Caki2 (cell line): ENCODE results near the gene WDR20. TPM values are rescaled to one million over a fixed set of nuclear protein-coding genes. Genes with fewer than 3 reads are reported as not detected.
"Not testable (repeated sequence)": the region's sequence is repeated elsewhere in the genome, so short reads cannot be mapped to it uniquely, and the experiment has no call there.

Source experiments
- DNase-seq: peaks from one replicate; pipeline ENCODE4 v3.0.0-alpha.2; 2015; ENCODE audit warnings: low read depth
- in situ Hi-C: cut with HindIII; loops from 2 replicates; pipeline ENCODE4 v1.10.0; 2016; ENCODE audit warnings: low sequenced_read_pairs, low pct_unique_long_range_greater_than_20kb, mixed read lengths
- total RNA-seq: library from RNA; depleted of rRNA; stranded (reverse); fragments of >200 nt; shearing (Covaris generic); gene quantifications from 2 replicates; pipeline ENCODE4 v1.2.3, GENCODE V29; 2014; ENCODE audit warnings: low replicate concordance; rRNA removed

Gene WDR20
- 17.0 and 30.0 TPM in 2 replicates for total RNA-seq

GRCh38 chr14:102139286-102140026, at the start of gene WDR20:
Gene WDR20, plus strand, starts transcription at chr14:102139897. Its CDS starts 27 bp downstream, at chr14:102139924.
- in situ Hi-C loops, result no loop called here
- peak; percentile 94 for DNase-seq

- in situ Hi-C loops, result no loop called here
- DNase-seq, result no peak
Measured at GRCh38 chr14:102090713-102091112, 49.0 kb upstream of the WDR20 start.

GRCh38 chr14:102092806-102093205, 46.9 kb upstream of the WDR20 start:
- no peak for DNase-seq
- in situ Hi-C loops, result no loop called here

GRCh38 chr14:102094101-102094500, 45.6 kb upstream of the WDR20 start:
- in situ Hi-C loops, result no loop called here
- no peak for DNase-seq

- in situ Hi-C loops, result no loop called here
- DNase-seq, result no peak
Measured at GRCh38 chr14:102095231-102095870, 44.3 kb upstream of the WDR20 start.

- DNase-seq, result no peak
- in situ Hi-C loops, result no loop called here
Measured at GRCh38 chr14:102095871-102096568, 43.7 kb upstream of the WDR20 start.

GRCh38 chr14:102096569-102097188, 43.0 kb upstream of the WDR20 start:
- in situ Hi-C loops, result no loop called here

GRCh38 chr14:102097441-102098135, 42.1 kb upstream of the WDR20 start:
- in situ Hi-C loops, result no loop called here
- DNase-seq, result no peak

More at GRCh38 chr14:102096569-102097188, 43.0 kb upstream of the WDR20 start:
- peak; percentile 58 for DNase-seq

- in situ Hi-C loops, result no loop called here
- no peak for DNase-seq
Measured at GRCh38 chr14:102103062-102103695, 36.5 kb upstream of the WDR20 start.

GRCh38 chr14:102105369-102105768, 34.3 kb upstream of the WDR20 start:
- no peak for DNase-seq
- in situ Hi-C loops, result no loop called here

GRCh38 chr14:102109332-102109731, 30.4 kb upstream of the WDR20 start:
- DNase-seq, in situ Hi-C loops: not testable (repeated sequence)

GRCh38 chr14:102111101-102111500, 28.6 kb upstream of the WDR20 start:
- in situ Hi-C loops, result no loop called here

GRCh38 chr14:102116361-102117180, 23.1 kb upstream of the WDR20 start:
- in situ Hi-C loops, result no loop called here
- DNase-seq, result no peak

More at GRCh38 chr14:102111101-102111500, 28.6 kb upstream of the WDR20 start:
- DNase-seq, result no peak

GRCh38 chr14:102117852-102118251, 21.8 kb upstream of the WDR20 start:
- in situ Hi-C loops, result no loop called here
- DNase-seq, result no peak

- no peak for DNase-seq
- in situ Hi-C loops, result no loop called here
Measured at GRCh38 chr14:102120888-102121287, 18.8 kb upstream of the WDR20 start.

GRCh38 chr14:102121567-102121966, 18.1 kb upstream of the WDR20 start:
- in situ Hi-C loops, result no loop called here

GRCh38 chr14:102124419-102124818, 15.3 kb upstream of the WDR20 start:
- in situ Hi-C loops, result no loop called here
- DNase-seq, result no peak

More at GRCh38 chr14:102121567-102121966, 18.1 kb upstream of the WDR20 start:
- DNase-seq, result no peak
